HFFc6 (cell line): ENCODE measurements around the gene PON1. TPM values are rescaled to one million over a fixed set of nuclear protein-coding genes. Genes with fewer than 3 reads are reported as not detected.

Experiments used
- DNase-seq: peaks from one replicate; pipeline ENCODE4 v3.0.0-alpha.2; 2018
- H3K27ac Mint-ChIP-seq: 2 replicates; pipeline ENCODE4 v1.8.0; 2020; ENCODE audit warnings: mild to moderate bottlenecking, mixed read lengths
- H3K27me3 Mint-ChIP-seq: 2 replicates; pipeline ENCODE4 v1.8.0; 2021; ENCODE audit warnings: mild to moderate bottlenecking, moderate library complexity, mixed read lengths; ENCODE audit not compliant: insufficient read depth
- H3K36me3 Mint-ChIP-seq: 2 replicates; pipeline ENCODE4 v1.8.0; 2021; ENCODE audit warnings: low read depth, mixed read lengths
- H3K4me1 Mint-ChIP-seq: 2 replicates; pipeline ENCODE4 v1.8.0; 2020; ENCODE audit warnings: low read depth, mixed read lengths
- H3K4me3 Mint-ChIP-seq: 2 replicates; pipeline ENCODE4 v1.8.0; 2020; ENCODE audit warnings: mild to moderate bottlenecking, moderate library complexity, mixed read lengths
- H3K9me3 Mint-ChIP-seq: 2 replicates; pipeline ENCODE4 v1.8.0; 2020; ENCODE audit warnings: mild to moderate bottlenecking, mixed read lengths
- CTCF ChIP-seq: fragments of 200-600 bp; sonication (generic); IDR thresholded peaks from 2 replicates; pipeline ENCODE4 v1.5.0; 2021; ENCODE audit warnings: antibody characterized with exemption, mild to moderate bottlenecking
- total RNA-seq, 6 experiments: library from RNA; stranded (reverse); fragmentation: NEBNext Ultra II Directional; extraction: Animal tissue kit (Norgen Biotek cat#: 25700); gene quantifications; 2 replicates in 1 of 6; 3 replicates in 5 of 6; pipeline ENCODE4 v1.2.3, GENCODE V29; 2021

Gene PON1
- total RNA-seq, 6 experiments from 2014 or later: not detected

GRCh38 chr7:95255691-95256090 lies 68.6 kb downstream of the PON1 start:
- no peaks in the 10 kb centered on the region for H3K4me1 Mint-ChIP-seq
- no peak overlapping the region for H3K4me3 Mint-ChIP-seq
- H3K9me3 Mint-ChIP-seq: no peaks in the 10 kb centered on the region
- H3K36me3 Mint-ChIP-seq: no peaks in the 10 kb centered on the region
- DNase-seq: no peak
- no peak for TF ChIP-seq CTCF
- no peak overlapping the region for H3K27ac Mint-ChIP-seq
- H3K27me3 Mint-ChIP-seq: no peaks in the 10 kb centered on the region

GRCh38 chr7:95253986-95254385 lies 70.3 kb downstream of the PON1 start:
- Mint-ChIP-seq H3K9me3 (no peaks in the 10 kb centered on the region), H3K27me3 (no peaks in the 10 kb centered on the region), H3K4me3 (no peak overlapping the region), H3K27ac (no peak overlapping the region), H3K4me1 (no peaks in the 10 kb centered on the region), H3K36me3 (no peaks in the 10 kb centered on the region)
- no peak for DNase-seq
- TF ChIP-seq CTCF: no peak

- no peak overlapping the region for H3K27ac Mint-ChIP-seq
- H3K4me1 Mint-ChIP-seq: peaks cover under 1% of the 10 kb centered on the region; the same call in 1 of the 2 replicates
- H3K27me3 Mint-ChIP-seq: no peaks in the 10 kb centered on the region
- H3K36me3 Mint-ChIP-seq: no peaks in the 10 kb centered on the region
- TF ChIP-seq CTCF: no peak
- no peak overlapping the region for H3K4me3 Mint-ChIP-seq
- no peaks in the 10 kb centered on the region for H3K9me3 Mint-ChIP-seq
- no peak for DNase-seq
These were observed 72.4 kb downstream of the PON1 start for GRCh38 chr7:95251966-95252365.

GRCh38 chr7:95250571-95250970 lies 73.8 kb downstream of the PON1 start:
- Mint-ChIP-seq H3K36me3 (no peaks in the 10 kb centered on the region), H3K4me3 (no peak overlapping the region), H3K27ac (no peak overlapping the region), H3K27me3 (peaks cover 2% of the 10 kb centered on the region), H3K4me1 (peaks cover 6% of the 10 kb centered on the region; the same call in 1 of the 2 replicates), H3K9me3 (no peaks in the 10 kb centered on the region)
- no peak for TF ChIP-seq CTCF
- DNase-seq: no peak

Other genes starting within 250 kb of the PON1 start
- not detected for gene PON3, start 71.8 kb upstream of the PON1 start, total RNA-seq
- 10 to 100 TPM; 63.7 to 79.0 (median 72.0) TPM for gene PON2, start 110.5 kb upstream of the PON1 start, total RNA-seq
- gene ASB4, start 161.4 kb upstream of the PON1 start, total RNA-seq: not detected